HG02759 (cell line): ENCODE data around the gene PABPC3.

Experiments used
- ATAC-seq: cut with Tn5 transposase; IDR thresholded peaks from one replicate; pipeline ENCODE4 v1.9.1; 2021; ENCODE audit warnings: mild to moderate bottlenecking, moderate library complexity; ENCODE audit not compliant: unreplicated experiment

PABPC3 gene

GRCh38 chr13:25095851-25096453, at the start of gene PABPC3:
Gene PABPC3, plus strand, starts transcription at chr13:25096136. Its CDS starts 63 bp downstream, at chr13:25096199.
- ATAC-seq, result no peak

DNA sequence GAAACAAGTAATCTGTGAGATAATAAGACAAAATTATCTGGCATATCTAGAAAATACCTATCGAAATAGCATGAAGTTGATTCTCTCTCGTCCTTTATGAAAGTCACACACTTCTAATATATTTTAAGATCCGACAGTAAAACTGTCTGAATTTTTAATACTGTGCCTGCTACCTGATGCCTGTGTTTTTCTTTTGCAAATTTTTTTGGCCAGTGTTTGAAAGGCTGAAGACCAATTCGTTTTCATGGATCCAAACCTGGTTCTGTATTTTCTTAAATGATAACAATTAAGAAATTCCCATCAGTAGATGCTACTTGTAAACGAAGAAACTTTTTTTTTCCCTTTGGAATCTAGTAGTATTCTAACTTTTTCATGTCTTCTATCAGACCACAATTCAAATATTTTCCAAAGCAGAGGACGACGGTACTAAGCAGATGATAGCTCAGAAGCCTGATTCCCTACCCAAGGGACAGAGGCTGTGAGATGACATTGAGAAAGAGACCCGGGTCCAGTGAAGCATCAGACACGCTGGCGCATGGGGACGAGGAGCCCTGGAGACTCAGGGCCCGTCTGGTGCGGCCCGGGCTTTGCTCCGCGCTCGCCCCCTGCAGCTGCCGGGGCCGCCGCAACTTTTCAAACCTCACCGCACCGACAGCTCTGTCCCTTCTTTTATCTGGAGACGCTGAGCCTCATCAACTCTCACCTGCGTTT, 49.5 kb upstream of the PABPC3 start:
- ATAC-seq, result no peak

DNA sequence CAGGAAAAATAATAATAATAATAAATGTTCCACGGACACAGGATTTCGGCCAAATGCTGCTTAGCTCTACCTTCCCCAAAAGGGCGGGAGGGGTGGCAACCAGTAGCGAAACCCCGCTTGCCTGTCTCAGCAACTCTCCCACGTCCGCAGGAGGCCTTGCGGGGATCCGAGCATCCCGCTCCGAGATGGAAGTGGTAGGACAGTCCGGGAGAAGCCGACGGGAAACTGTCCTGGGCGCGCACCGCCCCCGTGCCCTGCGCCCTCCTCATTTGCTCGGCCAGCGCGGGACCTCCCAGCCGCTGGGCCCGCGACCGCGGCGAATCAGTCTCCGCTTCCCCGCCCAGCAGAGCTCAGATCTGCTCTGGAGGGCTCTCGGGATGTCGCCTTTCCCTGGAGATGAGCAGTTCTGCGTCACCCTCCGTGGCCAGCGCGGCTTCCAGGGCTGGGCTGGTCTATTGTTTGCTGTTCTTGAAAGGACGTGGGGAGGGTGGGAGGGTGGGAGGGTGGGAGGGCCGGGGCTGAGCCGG, 48.9 kb upstream of the PABPC3 start:
- ATAC-seq, result no peak

GRCh38 chr13:25051065-25051464, 44.9 kb upstream of the PABPC3 start:
- ATAC-seq, result no peak

GRCh38 chr13:25059166-25059565, 36.8 kb upstream of the PABPC3 start:
- no peak for ATAC-seq

GRCh38 chr13:25059958-25060357, 36.0 kb upstream of the PABPC3 start:
- ATAC-seq, result no peak

DNA sequence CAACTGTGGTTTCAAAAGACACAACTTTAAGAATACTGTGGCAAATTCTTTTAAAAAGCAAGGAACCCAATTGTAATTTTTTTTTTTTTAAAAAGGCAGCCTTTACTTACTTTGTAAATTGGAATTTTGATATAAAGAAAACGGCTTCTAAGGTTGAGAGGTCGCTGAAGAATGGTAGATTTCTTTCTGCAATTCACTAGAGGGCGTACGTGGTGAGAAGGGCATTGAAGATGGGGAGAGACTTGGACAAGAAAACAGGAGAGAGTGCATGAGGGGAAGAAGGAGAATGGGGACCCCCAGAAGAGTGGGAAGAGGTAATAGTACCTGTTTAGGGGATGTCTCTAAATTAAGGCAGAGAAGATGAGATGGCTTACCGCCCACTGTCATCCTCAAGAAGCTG, 33.5 kb upstream of the PABPC3 start:
- ATAC-seq, result no peak

DNA sequence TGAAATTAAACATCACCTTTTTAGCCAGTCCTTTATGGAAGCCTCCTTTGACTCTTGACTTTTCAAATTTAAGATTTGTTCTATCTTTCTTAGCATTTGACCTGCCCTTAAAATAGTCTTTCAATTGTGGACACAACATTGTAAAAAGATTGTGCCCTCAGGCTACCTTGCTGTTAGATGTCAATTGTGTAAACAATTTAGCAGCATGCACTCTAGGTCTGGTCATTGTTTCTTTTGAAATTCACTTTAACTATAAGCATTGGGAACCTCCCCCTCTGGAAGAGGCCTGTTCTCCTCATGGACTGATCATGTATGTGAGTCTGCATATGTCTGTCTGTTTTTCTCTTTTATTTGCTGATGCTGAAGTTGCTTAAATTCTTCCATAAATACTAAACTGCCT, 31.5 kb upstream of the PABPC3 start:
- no peak for ATAC-seq

GRCh38 chr13:25065974-25066770, 29.8 kb upstream of the PABPC3 start:
- no peak for ATAC-seq

DNA sequence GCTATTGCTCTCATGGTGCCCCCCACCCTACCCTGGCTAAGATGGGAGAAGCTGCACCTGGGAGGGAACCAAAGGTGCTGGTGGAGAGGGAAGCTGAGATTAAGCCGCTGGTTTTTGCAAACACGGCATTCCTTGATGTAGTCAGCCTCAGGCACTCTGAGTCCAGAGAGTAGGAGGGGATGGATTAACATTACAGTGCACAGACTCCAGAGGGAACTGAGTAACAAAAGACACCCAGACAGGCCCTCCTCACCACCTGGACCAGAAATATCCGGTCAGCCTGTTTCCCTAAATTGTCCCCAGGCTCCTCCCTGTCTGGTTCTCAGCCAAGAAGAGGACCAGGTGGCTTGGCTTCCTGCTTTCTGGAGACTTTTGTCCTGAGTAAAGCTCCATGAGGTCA, 28.9 kb upstream of the PABPC3 start:
- no peak for ATAC-seq

- ATAC-seq, result no peak
Observed at GRCh38 chr13:25068810-25069209, 27.1 kb upstream of the PABPC3 start.

DNA sequence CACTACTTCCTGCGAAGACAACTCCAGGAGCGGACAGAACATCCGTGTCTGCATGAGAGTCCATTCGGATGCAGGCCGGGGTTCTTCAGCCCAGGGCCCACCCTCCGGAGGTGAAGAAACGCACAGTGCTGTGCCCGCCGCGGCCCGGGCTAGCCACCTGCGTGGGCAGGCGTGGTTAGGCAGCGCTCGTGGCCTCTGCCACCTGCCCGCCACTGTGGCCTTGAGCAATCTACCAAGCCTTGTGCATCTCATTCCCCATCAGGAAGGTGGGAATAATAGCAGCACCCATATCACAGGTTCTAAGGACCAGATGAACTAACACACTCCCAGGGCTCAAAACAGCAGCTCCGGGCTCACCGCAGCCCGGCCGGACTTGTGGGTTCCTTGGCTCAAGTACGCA, 26.7 kb upstream of the PABPC3 start:
- ATAC-seq, result no peak

DNA sequence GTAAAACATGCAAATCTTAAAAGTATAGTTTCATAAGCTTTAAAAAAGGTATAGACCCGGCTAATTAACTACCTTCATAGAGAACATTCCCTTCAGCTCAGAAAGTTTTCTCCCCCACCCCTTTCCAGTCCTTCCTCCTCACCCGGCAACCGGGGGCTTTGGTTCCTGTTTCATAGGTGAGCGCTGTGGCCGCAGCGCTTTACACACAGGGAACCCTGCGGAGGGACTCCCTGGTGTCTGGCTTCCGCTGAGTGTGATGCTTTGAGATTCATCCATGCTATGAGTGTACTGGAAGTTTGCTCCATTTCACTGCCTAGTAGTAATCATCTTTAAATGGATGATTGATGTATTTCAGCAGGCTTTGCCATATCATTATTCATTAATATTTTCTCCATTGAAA, 26.0 kb upstream of the PABPC3 start:
- no peak for ATAC-seq

DNA sequence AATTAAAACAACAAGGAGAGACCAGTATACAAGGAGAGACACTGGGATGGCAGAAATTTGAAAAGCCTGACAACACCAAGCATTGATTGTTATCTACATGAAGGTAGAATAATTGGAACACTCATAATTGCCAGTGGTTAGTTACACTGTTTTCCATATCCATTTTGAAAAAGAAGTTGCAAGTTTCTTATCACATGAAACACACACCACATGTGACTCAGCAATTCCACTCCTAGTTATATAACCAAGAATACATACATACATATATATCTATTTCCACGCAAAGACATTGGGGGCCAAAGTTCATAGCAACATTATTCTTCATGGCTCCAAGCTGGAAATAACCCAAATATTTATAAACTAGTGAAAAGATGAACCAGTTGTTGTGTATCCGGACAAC, 15.2 kb upstream of the PABPC3 start:
- ATAC-seq, result no peak

DNA sequence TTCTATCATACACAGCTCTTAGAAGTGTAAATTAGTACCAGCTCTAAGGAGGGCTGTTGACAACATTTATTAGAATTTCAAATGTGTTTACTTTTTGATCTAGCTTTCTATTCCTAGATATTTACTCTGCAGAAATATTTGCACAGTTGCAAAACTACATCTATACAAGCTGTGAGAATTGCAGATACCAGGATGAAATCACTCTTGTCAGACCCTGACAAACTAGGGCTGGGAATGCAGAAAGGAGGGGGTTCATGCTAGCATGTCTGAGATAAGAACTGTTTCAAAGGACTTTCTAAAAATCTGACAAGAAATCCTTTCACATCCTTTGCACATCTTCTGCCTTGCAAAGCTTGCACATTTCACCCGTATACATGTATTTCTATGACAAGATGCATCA, 11.8 kb upstream of the PABPC3 start:
- ATAC-seq, result no peak

DNA sequence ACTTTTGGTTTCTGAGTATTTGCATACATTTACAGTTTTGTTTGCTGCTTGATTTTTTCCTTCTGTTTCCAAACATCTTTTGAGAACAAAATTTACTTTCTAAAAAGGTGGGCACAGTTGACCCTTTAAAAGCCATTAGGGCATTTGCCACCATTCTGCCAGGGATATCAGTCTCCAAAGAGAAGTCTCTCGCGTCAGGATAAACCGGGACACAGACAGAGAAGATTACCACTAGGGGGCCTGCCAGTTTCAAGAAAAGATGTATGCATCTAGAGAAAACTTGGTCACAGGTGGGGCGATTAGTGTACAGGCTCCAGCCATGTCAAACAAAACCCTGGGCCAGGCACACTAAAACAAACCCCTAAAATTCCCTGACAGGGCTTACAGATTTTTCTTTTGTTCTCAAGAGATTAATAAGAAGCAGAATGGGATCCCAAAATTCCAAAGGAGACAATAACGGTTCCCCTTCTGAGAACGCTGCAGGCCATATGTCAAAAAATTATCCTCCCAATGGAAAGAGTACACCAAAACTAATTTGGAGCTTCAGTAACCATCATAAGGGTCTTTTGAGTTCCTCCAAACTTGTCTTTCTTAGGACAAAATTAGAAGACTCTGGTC, 10.7 kb upstream of the PABPC3 start:
- peak; percentile 47 for ATAC-seq

- ATAC-seq, result no peak
Observed at GRCh38 chr13:25088562-25089221, 7.2 kb upstream of the PABPC3 start.

DNA sequence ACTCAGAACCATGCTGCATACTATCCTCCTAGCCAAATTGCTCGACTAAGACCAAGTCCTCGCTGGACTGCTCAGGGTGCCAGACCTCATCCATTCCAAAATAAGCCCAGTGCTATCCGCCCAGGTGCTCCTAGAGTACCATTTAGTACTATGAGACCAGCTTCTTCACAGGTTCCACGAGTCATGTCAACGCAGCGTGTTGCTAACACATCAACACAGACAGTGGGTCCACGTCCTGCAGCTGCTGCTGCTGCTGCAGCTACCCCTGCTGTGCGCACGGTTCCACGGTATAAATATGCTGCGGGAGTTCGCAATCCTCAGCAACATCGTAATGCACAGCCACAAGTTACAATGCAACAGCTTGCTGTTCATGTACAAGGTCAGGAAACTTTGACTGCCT, 1.5 kb downstream of the PABPC3 start:
- no peak for ATAC-seq

GRCh38 chr13:25103711-25104110, 7.8 kb downstream of the PABPC3 start:
- no peak for ATAC-seq

DNA sequence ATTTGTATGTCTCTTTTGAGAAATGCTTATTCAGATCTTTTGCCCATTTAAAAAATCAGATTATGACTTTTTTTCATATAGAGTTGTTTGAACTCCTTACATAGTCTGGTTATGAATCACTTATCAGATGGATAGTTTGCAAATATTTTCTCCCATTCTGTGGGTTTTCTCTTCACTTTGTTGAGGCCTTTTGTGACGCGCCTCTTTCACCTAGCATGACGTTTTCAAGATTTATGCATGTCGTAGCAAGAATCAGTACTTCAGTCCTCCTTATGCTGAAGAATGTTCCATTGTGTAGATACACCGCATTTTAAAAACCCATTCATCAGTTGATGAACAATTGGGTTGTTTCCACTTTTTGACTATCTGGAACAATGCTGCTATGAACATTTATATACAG, 13.4 kb downstream of the PABPC3 start:
- no peak for ATAC-seq
